ENCODE data around the gene AHCYL2. TPM values are rescaled to one million over a fixed set of nuclear protein-coding genes. Genes with fewer than 3 reads are reported as not detected.

Gene AHCYL2
- total RNA-seq, 2 donors from 2014 or later, result 30.8 to 31.4 TPM

- H3K27ac Mint-ChIP-seq, result no peak overlapping the region
- Histone ChIP-seq H3K4me1 (ENCODE audit: control insufficient read depth, insufficient read depth, low read length) (no peaks in the 10 kb centered on the region), H3K27me3 (ENCODE audit: control insufficient read depth, insufficient read depth, low read length, poor library complexity, severe bottlenecking) (no peaks in the 10 kb centered on the region), H3K9me3 (ENCODE audit: control insufficient read depth, low read length) (peaks cover 12% of the 10 kb centered on the region), H3K4me3 (ENCODE audit: low read length) (no peak overlapping the region), H3K9ac (ENCODE audit: extremely low read depth, low read length, poor library complexity, severe bottlenecking) (no peak overlapping the region), H3K36me3 (ENCODE audit: control insufficient read depth, insufficient read depth, low read length) (peaks cover 8% of the 10 kb centered on the region), H3K27ac (ENCODE audit: low read depth, low read length) (no peak overlapping the region)
- H3K9me3 Mint-ChIP-seq, result peaks cover 8% of the 10 kb centered on the region
- no peak for TF ChIP-seq CTCF (conservative IDR thresholded peaks at IDR 0.05)
- H3K4me1 Mint-ChIP-seq, result no peaks in the 10 kb centered on the region
- no peak overlapping the region for H3K4me3 Mint-ChIP-seq
- WGBS, 2 experiments (ENCODE audit: insufficient coverage in 1 of 2, insufficient read length in 1 of 2), result 84 to 100% methylated on average over 1 to 2 of the region's 2 CpGs
- H3K36me3 Mint-ChIP-seq (ENCODE audit: low read depth), result peaks cover 28% of the 10 kb centered on the region
- no peak for DNase-seq
- H3K27me3 Mint-ChIP-seq (ENCODE audit: insufficient read depth), result no peaks in the 10 kb centered on the region
These were observed 53.9 kb downstream of the AHCYL2 start for GRCh38 chr7:129278688-129279087.

- Histone ChIP-seq H3K27ac (ENCODE audit: low read depth, low read length) (no peak overlapping the region), H3K4me1 (ENCODE audit: control insufficient read depth, insufficient read depth, low read length) (no peaks in the 10 kb centered on the region), H3K36me3 (ENCODE audit: control insufficient read depth, insufficient read depth, low read length) (peaks cover under 1% of the 10 kb centered on the region), H3K27me3 (ENCODE audit: control insufficient read depth, insufficient read depth, low read length, poor library complexity, severe bottlenecking) (no peaks in the 10 kb centered on the region), H3K4me3 (ENCODE audit: low read length) (no peak overlapping the region), H3K9ac (ENCODE audit: extremely low read depth, low read length, poor library complexity, severe bottlenecking) (no peak overlapping the region), H3K9me3 (ENCODE audit: control insufficient read depth, low read length) (peaks cover 2% of the 10 kb centered on the region)
- H3K4me3 Mint-ChIP-seq, result no peak overlapping the region
- H3K9me3 Mint-ChIP-seq, result no peaks in the 10 kb centered on the region
- H3K27ac Mint-ChIP-seq, result no peak overlapping the region
- no peaks in the 10 kb centered on the region for H3K4me1 Mint-ChIP-seq
- DNase-seq, result no peak
- H3K36me3 Mint-ChIP-seq (ENCODE audit: low read depth), result peaks cover 17% of the 10 kb centered on the region
- no peaks in the 10 kb centered on the region for H3K27me3 Mint-ChIP-seq (ENCODE audit: insufficient read depth)
- TF ChIP-seq CTCF (conservative IDR thresholded peaks at IDR 0.05), result no peak
- 90 to 92% methylated on average over 2 to 3 of the region's 3 CpGs for WGBS, 2 experiments (ENCODE audit: insufficient coverage in 1 of 2, insufficient read length in 1 of 2)
These were observed 54.9 kb downstream of the AHCYL2 start for GRCh38 chr7:129279757-129280156.

- TF ChIP-seq CTCF (conservative IDR thresholded peaks at IDR 0.05), result no peak
- no peaks in the 10 kb centered on the region for H3K27me3 ChIP-seq (ENCODE audit: control insufficient read depth, insufficient read depth, low read length, poor library complexity, severe bottlenecking)
- H3K4me1 Mint-ChIP-seq, result no peaks in the 10 kb centered on the region
- H3K9me3 ChIP-seq (ENCODE audit: control insufficient read depth, low read length), result no peaks in the 10 kb centered on the region
- DNase-seq, result no peak
- peaks cover 15% of the 10 kb centered on the region for H3K36me3 Mint-ChIP-seq (ENCODE audit: low read depth)
- H3K27me3 Mint-ChIP-seq (ENCODE audit: insufficient read depth), result no peaks in the 10 kb centered on the region
- no peaks in the 10 kb centered on the region for H3K36me3 ChIP-seq (ENCODE audit: control insufficient read depth, insufficient read depth, low read length)
- no peaks in the 10 kb centered on the region for H3K4me1 ChIP-seq (ENCODE audit: control insufficient read depth, insufficient read depth, low read length)
- no peaks in the 10 kb centered on the region for H3K9me3 Mint-ChIP-seq
- no peak overlapping the region for H3K27ac Mint-ChIP-seq
- 92 to 100% methylated on average over 1 of the region's 1 CpG for WGBS, 2 experiments (ENCODE audit: insufficient coverage in 1 of 2, insufficient read length in 1 of 2)
- H3K9ac ChIP-seq (ENCODE audit: extremely low read depth, low read length, poor library complexity, severe bottlenecking), result no peak overlapping the region
- H3K27ac ChIP-seq (ENCODE audit: low read depth, low read length), result no peak overlapping the region
- H3K4me3 Mint-ChIP-seq, result no peak overlapping the region
- H3K4me3 ChIP-seq (ENCODE audit: low read length), result no peak overlapping the region
These were observed 56.3 kb downstream of the AHCYL2 start for GRCh38 chr7:129281163-129281562.

Measured in endodermal cell (in vitro differentiated cells).